IMR-90 (cell line): ENCODE measurements around the gene TMEM117. TPM values are rescaled to one million over a fixed set of nuclear protein-coding genes. Genes with fewer than 3 reads are reported as not detected.

Source experiments
- ATAC-seq: fragments of 200-7000 bp; cut with Tn5 transposase; 2 replicates; pipeline ENCODE4 v1.9.1; 2020; ENCODE audit warnings: low read depth, mild to moderate bottlenecking, moderate library complexity
- BruUV-seq: library from RNA; stranded (reverse); fragments of 400-500 nt; replicated peaks from 2 replicates; lab custom pipeline; 2021; lab: Mats Ljungman, UMichigan
- CTCF ChIA-PET: fragments of 300-600 bp; formaldehyde crosslinking; extraction: SDS; loops from one replicate; lab custom pipeline; 2021; ENCODE audit warnings: antibody characterized with exemption; lab: Yijun Ruan, JAX
- POLR2A ChIA-PET: fragments of 300-600 bp; sonication (Branson Sonifier 250); formaldehyde crosslinking; loops from one replicate; lab custom pipeline; 2022; ENCODE audit warnings: antibody characterized with exemption; ENCODE audit not compliant: unreplicated experiment; lab: Charles Lee
- DNase-seq: peaks from one replicate; pipeline ENCODE4 v3.0.0; 2013
- H2AFZ ChIP-seq: replicated peaks from 2 replicates; pipeline ENCODE3; 2013; ENCODE audit warnings: low read length, mild to moderate bottlenecking; ENCODE audit not compliant: poor library complexity
- H2AK5ac ChIP-seq: 2 replicates; pipeline ENCODE4 v1.6.1; 2013; ENCODE audit warnings: low read depth, low read length, inconsistent platforms
- H2AK9ac ChIP-seq: replicated peaks from 2 replicates; pipeline ENCODE3; 2013; ENCODE audit warnings: mild to moderate bottlenecking, low read depth, low read length, moderate library complexity; ENCODE audit not compliant: poor library complexity
- H2BK120ac ChIP-seq: 2 replicates; pipeline ENCODE4 v1.6.1; 2013; ENCODE audit warnings: low read depth, low read length, inconsistent platforms
- H2BK15ac ChIP-seq: 3 replicates; pipeline ENCODE4 v1.6.1; 2013; ENCODE audit warnings: low read depth, low read length, inconsistent platforms
- H2BK20ac ChIP-seq: 2 replicates; pipeline ENCODE4 v1.6.1; 2013; ENCODE audit warnings: low read depth, mild to moderate bottlenecking, inconsistent platforms, low read length, moderate library complexity
- H2BK5ac ChIP-seq: 2 replicates; pipeline ENCODE4 v1.6.1; 2013; ENCODE audit warnings: mild to moderate bottlenecking, low read depth, low read length, inconsistent platforms; ENCODE audit not compliant: poor library complexity, severe bottlenecking
- H3K14ac ChIP-seq: replicated peaks from 2 replicates; pipeline ENCODE4 v1.6.1; 2013; ENCODE audit warnings: low read depth, low read length, inconsistent platforms
- H3K18ac ChIP-seq: 2 replicates; pipeline ENCODE4 v1.6.1; 2013; ENCODE audit warnings: low read depth, low read length, control low read depth
- H3K23ac ChIP-seq: 2 replicates; pipeline ENCODE4 v1.6.1; 2013; ENCODE audit warnings: low read depth, low read length, inconsistent platforms
- H3K27ac ChIP-seq: 2 replicates; pipeline ENCODE4 v1.5.1; 2013; ENCODE audit warnings: mild to moderate bottlenecking, control low read depth, low read length; ENCODE audit not compliant: insufficient read depth
- H3K27me3 ChIP-seq: 2 replicates; pipeline ENCODE4 v1.6.1; 2013; ENCODE audit warnings: low read length; ENCODE audit not compliant: control insufficient read depth, insufficient read depth
- H3K36me3 ChIP-seq: 2 replicates; pipeline ENCODE4 v1.6.1; 2013; ENCODE audit warnings: low read length, mixed read lengths; ENCODE audit not compliant: control insufficient read depth, insufficient read depth
- H3K4ac ChIP-seq: 2 replicates; pipeline ENCODE4 v1.6.1; 2013; ENCODE audit warnings: low read depth, low read length, inconsistent platforms
- H3K4me1 ChIP-seq: 2 replicates; pipeline ENCODE4 v1.6.1; 2013; ENCODE audit warnings: low read length, mixed read lengths; ENCODE audit not compliant: control insufficient read depth, insufficient read depth
- H3K4me2 ChIP-seq: 2 replicates; pipeline ENCODE4 v1.6.1; 2013; ENCODE audit warnings: low read depth, mild to moderate bottlenecking, control low read depth, low read length, moderate library complexity
- H3K4me3 ChIP-seq: 2 replicates; pipeline ENCODE4 v1.5.1; 2013; ENCODE audit warnings: low read depth, mild to moderate bottlenecking, control low read depth, low read length, moderate library complexity; ENCODE audit not compliant: insufficient read depth
- H3K56ac ChIP-seq: 2 replicates; pipeline ENCODE4 v1.6.1; 2013; ENCODE audit warnings: low read length, inconsistent platforms; ENCODE audit not compliant: insufficient read depth; ENCODE audit errors: extremely low read depth
- H3K79me1 ChIP-seq, 2 experiments: 2 replicates each; pipeline ENCODE4 v1.6.1; 2013; ENCODE audit warnings: low read length in 2 of 2, inconsistent platforms in 1 of 2, low read depth in 1 of 2
- H3K9ac ChIP-seq: 2 replicates; pipeline ENCODE4 v1.6.1; 2013; ENCODE audit warnings: low read depth, low read length, control low read depth
- H3K9me1 ChIP-seq: 2 replicates; pipeline ENCODE4 v1.6.1; 2013; ENCODE audit warnings: low read length, inconsistent platforms; ENCODE audit not compliant: insufficient read depth
- H3K9me3 ChIP-seq: 2 replicates; pipeline ENCODE4 v1.6.1; 2013; ENCODE audit warnings: low read length; ENCODE audit not compliant: control insufficient read depth, insufficient read depth
- H4K20me1 ChIP-seq: 2 replicates; pipeline ENCODE4 v1.6.1; 2013; ENCODE audit warnings: low read length, inconsistent platforms; ENCODE audit not compliant: insufficient read depth
- H4K5ac ChIP-seq: 2 replicates; pipeline ENCODE4 v1.6.1; 2013; ENCODE audit warnings: mild to moderate bottlenecking, low read depth, low read length, control low read depth
- H4K8ac ChIP-seq, 2 experiments: 2 replicates each; pipeline ENCODE4 v1.6.1; 2013; ENCODE audit warnings: low read depth in 2 of 2, low read length in 2 of 2, control low read depth in 1 of 2, inconsistent platforms in 1 of 2
- H4K91ac ChIP-seq: 2 replicates; pipeline ENCODE4 v1.6.1; 2013; ENCODE audit warnings: low read depth, low read length, inconsistent platforms; ENCODE audit not compliant: insufficient read depth
- MXI1 ChIP-seq: IDR thresholded peaks from 2 replicates; pipeline ENCODE4 v1.6.1; 2012; ENCODE audit warnings: low read depth, mild to moderate bottlenecking, low read length, moderate library complexity, borderline replicate concordance
- WGBS, 2 experiments: methylation state at CpG; one replicate each; pipeline versions ENCODE4 v1.1.5 to v1.1.7; 2013; ENCODE audit warnings: missing lambda C conversion rate in 2 of 2; ENCODE audit not compliant: insufficient read length in 1 of 2; ENCODE audit errors: extremely low coverage in 2 of 2; 5-methylcytosine and 5-hydroxymethylcytosine counted together
- dilution Hi-C: fragments of 300-500 bp; cut with HindIII; formaldehyde crosslinking; loops from one replicate; pipeline ENCODE4 v1.14.3; 2018; ENCODE audit warnings: low sequenced_read_pairs; ENCODE audit not compliant: unreplicated experiment
- in situ Hi-C: fragments of 300-500 bp; cut with MboI; formaldehyde crosslinking; loops from 3 replicates; pipeline ENCODE4 v1.14.3; 2019; ENCODE audit warnings: low sequenced_read_pairs, inconsistent platforms, mixed read lengths
- intact Hi-C: fragments of 100-400 bp; cut with micrococcal nuclease; formaldehyde crosslinking; loops from 2 replicates; pipeline ENCODE4 v1.10.0; 2022
- polyA plus RNA-seq, 3 experiments: library from polyadenylated mRNA; depleted of rRNA; stranded (reverse); fragments of >200 nt; gene quantifications; 2 replicates each; pipeline ENCODE4 v1.2.3, GENCODE V29; 2012; ENCODE audit warnings: low replicate concordance in 1 of 3
- total RNA-seq: library from RNA; depleted of rRNA; stranded (reverse); fragments of >200 nt; gene quantifications from 2 replicates; pipeline ENCODE4 v1.2.3, GENCODE V29; 2012

TMEM117 gene
- total and polyA plus RNA-seq, 2 of the 4 experiments (the other 2 are of a cell fraction) = 8.7 to 21.0 TPM

DNA sequence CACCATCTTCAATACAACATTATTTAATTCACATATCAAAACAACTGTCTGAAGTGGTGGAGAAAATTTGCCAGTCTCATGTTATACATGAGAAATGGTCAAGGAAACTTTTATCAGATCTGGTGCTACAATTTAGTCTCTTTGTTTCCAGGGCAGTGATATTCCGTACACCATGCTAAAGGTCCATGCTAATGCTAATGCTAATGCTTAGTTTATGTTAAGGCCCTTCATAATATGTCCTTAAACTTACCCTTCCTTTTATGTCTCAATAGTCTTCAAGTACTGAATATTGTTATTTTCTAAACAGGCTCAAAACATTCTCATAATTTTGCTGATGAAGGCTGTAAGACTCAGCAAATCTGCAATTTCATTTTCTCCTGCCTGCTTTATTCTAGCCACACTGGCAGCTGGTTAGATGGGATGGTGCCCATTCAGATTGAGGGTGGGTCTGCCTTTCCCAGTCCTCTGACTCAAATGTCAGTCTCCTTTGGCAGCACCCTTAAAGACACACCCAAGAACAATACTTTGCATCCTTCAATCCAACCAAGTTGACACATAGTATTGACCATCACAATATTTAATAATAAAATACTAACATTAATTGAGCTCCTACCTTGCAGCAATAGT lies 59.8 kb downstream of the TMEM117 start:
- BruUV-seq = no TSS peak
- TF ChIP-seq MXI1 = no peak
- Histone ChIP-seq H3K9me1 (peaks cover 4% of the 10 kb centered on the region; the same call in 1 of the 2 replicates), H3K4me1 (peaks cover 3% of the 10 kb centered on the region), H3K14ac (no peak overlapping the region), H3K18ac (no peak overlapping the region), H3K79me1 (no peaks in the 10 kb centered on the region; a peak in 1 of 4 replicates), H4K20me1 (no peaks in the 10 kb centered on the region), H4K8ac (no peak overlapping the region), H3K27ac (no peak overlapping the region), H4K91ac (no peak overlapping the region), H4K5ac (no peak overlapping the region), H3K4me2 (no peak overlapping the region), H3K56ac (no peak overlapping the region), H2BK20ac (no peak overlapping the region), H2AK9ac (no peak overlapping the region), H2AK5ac (no peak overlapping the region), H3K36me3 (no peaks in the 10 kb centered on the region), H2BK120ac (no peak overlapping the region), H2BK15ac (no peak overlapping the region), H3K9me3 (no peaks in the 10 kb centered on the region), H2BK5ac (no peak overlapping the region), H3K4ac (no peak overlapping the region), H2AFZ (no peak overlapping the region), H3K9ac (no peak overlapping the region), H3K23ac (no peak overlapping the region), H3K4me3 (no peak overlapping the region), H3K27me3 (no peaks in the 10 kb centered on the region)
- in situ Hi-C loops = loop anchor here (25.0 kb wide), 1 partner anchor 533 kb away; no protein-coding TSS in a partner anchor
- no CpG with 5 or more reads among the region's 1 CpG for WGBS, 2 experiments
- intact Hi-C loops = no loop called here
- CTCF ChIA-PET = no interaction called here
- no peak for ATAC-seq
- DNase-seq = no peak
- POLR2A ChIA-PET = no interaction called here
- dilution Hi-C loops = no loop called here
